Thoracic aorta (tissue), 2 donors: Measurements from ENCODE around the gene MTNR1B. TPM values are rescaled to one million over a fixed set of nuclear protein-coding genes. Genes with fewer than 3 reads are reported as not detected.

Experiments
- ATAC-seq: fragments of 150-250 bp; one replicate; pipeline ENCODE4 v1.8.0; 2017; ENCODE audit warnings: low read depth; ENCODE audit not compliant: insufficient number of reproducible peaks, low FRiP score
- DNase-seq: peaks from one replicate; pipeline ENCODE4 v3.0.0-alpha.2; 2020; ENCODE audit warnings: low spot score
- H3K27ac ChIP-seq, 2 donors: fragments of 200-600 bp; sonication (generic); 1 replicate in 1 of 2; 2 replicates in 1 of 2; pipeline ENCODE4 v1.5.1; 2016; ENCODE audit warnings: mild to moderate bottlenecking in 2 of 2, moderate library complexity in 2 of 2
- H3K27me3 ChIP-seq: fragments of 200-600 bp; sonication (generic); replicated peaks from 2 replicates; pipeline ENCODE4 v1.6.0; 2016; ENCODE audit warnings: mild to moderate bottlenecking; ENCODE audit not compliant: insufficient read depth
- H3K36me3 ChIP-seq: fragments of 200-600 bp; sonication (generic); one replicate; pipeline ENCODE4 v1.5.1; 2016
- H3K4me1 ChIP-seq, 2 donors: fragments of 200-600 bp; sonication (generic); 1 replicate in 1 of 2; 2 replicates in 1 of 2; pipeline versions ENCODE4 v1.5.1 to v1.6.0; 2016; ENCODE audit warnings: low read depth in 2 of 2, mild to moderate bottlenecking in 1 of 2; ENCODE audit not compliant: control insufficient read depth in 1 of 2
- H3K4me3 ChIP-seq: fragments of 200-600 bp; sonication (generic); 2 replicates; pipeline ENCODE4 v1.5.1; 2016; ENCODE audit warnings: mild to moderate bottlenecking
- H3K9me3 ChIP-seq: fragments of 200-600 bp; sonication (generic); 2 replicates; pipeline ENCODE4 v1.5.1; 2016
- CTCF ChIP-seq: fragments of 200-600 bp; sonication (generic); IDR thresholded peaks from one replicate; pipeline ENCODE4 v1.5.1; 2019; ENCODE audit warnings: antibody characterized with exemption
- total RNA-seq, 2 donors: library from RNA; depleted of rRNA; stranded (reverse); fragments of >200 nt; gene quantifications; one replicate each; pipeline versions ENCODE4 v1.1.0 to v1.2.3, GENCODE V29; 2016

MTNR1B gene
- not detected for total RNA-seq

- Histone ChIP-seq H3K27me3 (no peaks in the 10 kb centered on the region), H3K4me1 (no peaks in the 10 kb centered on the region), H3K4me3 (no peak within 1 kb of the TSS), H3K9me3 (no peaks in the 10 kb centered on the region), H3K36me3 (no peaks in the 10 kb centered on the region), H3K27ac (no peak within 1 kb of the TSS)
- no peak for TF ChIP-seq CTCF
- ATAC-seq (no peak), DNase-seq (no peak)
Measured at GRCh38 chr11:92969634-92970347, at the start of gene MTNR1B. Gene MTNR1B, plus strand, starts transcription at chr11:92969651. Its CDS starts 75 bp downstream, at chr11:92969726.

GRCh38 chr11:92920331-92920730 is 49.1 kb upstream of the MTNR1B start:
- Histone ChIP-seq H3K36me3 (no peaks in the 10 kb centered on the region), H3K27me3 (no peaks in the 10 kb centered on the region), H3K9me3 (no peaks in the 10 kb centered on the region), H3K4me3 (no peak overlapping the region), H3K27ac (no peak overlapping the region), H3K4me1 (peaks cover 0 to 11% of the 10 kb centered on the region in 2 donors)
- ATAC-seq (no peak), DNase-seq (no peak)
- no peak for TF ChIP-seq CTCF

GRCh38 chr11:92922731-92923130 is 46.7 kb upstream of the MTNR1B start:
- ATAC-seq = no peak
- TF ChIP-seq CTCF = no peak
- H3K4me1 ChIP-seq = peaks cover 0 to 11% of the 10 kb centered on the region in 2 donors
- no peaks in the 10 kb centered on the region for H3K9me3 ChIP-seq
- H3K36me3 ChIP-seq = no peaks in the 10 kb centered on the region
- no peak for DNase-seq
- no peaks in the 10 kb centered on the region for H3K27me3 ChIP-seq
- H3K4me3 ChIP-seq = no peak overlapping the region
- H3K27ac ChIP-seq = no peak overlapping the region

- no peak for ATAC-seq
Measured at GRCh38 chr11:92929246-92929645, 40.2 kb upstream of the MTNR1B start.

GRCh38 chr11:92929653-92930052 is 39.8 kb upstream of the MTNR1B start:
- H3K4me3 ChIP-seq = no peak overlapping the region
- no peak overlapping the region for H3K27ac ChIP-seq

More at GRCh38 chr11:92929246-92929645, 40.2 kb upstream of the MTNR1B start:
- no peaks in the 10 kb centered on the region for H3K9me3 ChIP-seq
- no peak for TF ChIP-seq CTCF
- H3K36me3 ChIP-seq = no peaks in the 10 kb centered on the region
- peaks cover 0 to 17% of the 10 kb centered on the region in 2 donors for H3K4me1 ChIP-seq
- DNase-seq = no peak
- no peak overlapping the region for H3K27ac ChIP-seq
- H3K4me3 ChIP-seq = no peak overlapping the region
- no peaks in the 10 kb centered on the region for H3K27me3 ChIP-seq

More at GRCh38 chr11:92929653-92930052, 39.8 kb upstream of the MTNR1B start:
- Histone ChIP-seq H3K36me3 (no peaks in the 10 kb centered on the region), H3K9me3 (no peaks in the 10 kb centered on the region), H3K27me3 (no peaks in the 10 kb centered on the region), H3K4me1 (peaks cover 0 to 17% of the 10 kb centered on the region in 2 donors)
- DNase-seq (no peak), ATAC-seq (no peak)
- no peak for TF ChIP-seq CTCF
